K562 (cell line): ENCODE data around the gene ASGR1. TPM values are rescaled to one million over a fixed set of nuclear protein-coding genes. Genes with fewer than 3 reads are reported as not detected.

Experiments
- KLF16 ChIP-seq: IDR thresholded peaks from 2 replicates; pipeline ENCODE4 v1.6.1; 2016; ENCODE audit warnings: antibody characterized with exemption
- MCM3 ChIP-seq: fragments of 450-650 bp; IDR thresholded peaks from 2 replicates; pipeline ENCODE4 v1.6.1; 2016
- NFE2 ChIP-seq: IDR thresholded peaks from 2 replicates; pipeline ENCODE4 v1.6.1; 2014; ENCODE audit warnings: antibody characterized with exemption, low read depth
- POLR2H ChIP-seq: IDR thresholded peaks from 2 replicates; pipeline ENCODE4 v1.6.1; 2016; ENCODE audit warnings: missing genetic modification characterization, low read depth, mild to moderate bottlenecking, control low read depth, missing compliant biosample characterization, moderate library complexity
- SMAD3 ChIP-seq: fragments of 450-650 bp; formaldehyde crosslinking; conservative IDR thresholded peaks from 2 replicates; pipeline ENCODE4 v1.4.0; 2020; ENCODE audit warnings: mild to moderate bottlenecking
- THRAP3 ChIP-seq: fragments of 450-650 bp; IDR thresholded peaks from 2 replicates; pipeline ENCODE4 v1.6.1; 2016; ENCODE audit warnings: mild to moderate bottlenecking, inconsistent platforms, borderline replicate concordance
- ZC3H11A ChIP-seq: IDR thresholded peaks from 2 replicates; pipeline ENCODE4 v1.6.1; 2012; ENCODE audit warnings: low read depth, low read length, improper control_type of control experiment
- polyA plus RNA-seq, 8 experiments: library from polyadenylated mRNA; depleted of rRNA in 4 of 8; stranded (reverse) in 5 of 8; unstranded in 3 of 8; fragments of >200 nt; fragmentation: Nextera tagmentation in 2 of 8; fragmentation: Illumina TruSeq in 1 of 8; extraction: Ambion mirVana in 2 of 8; extraction: Trizol in 1 of 8; gene quantifications; 2 replicates each; pipeline versions ENCODE4 v1.2.1 to v1.2.3, GENCODE V29; 2011 to 2014; ENCODE audit warnings: inconsistent platforms in 1 of 8, missing spikeins in 1 of 8
- total RNA-seq, 7 experiments: library from RNA; depleted of rRNA in 6 of 7; stranded (reverse); fragments of >200 nt in 6 of 7; fragmentation: Illumina TruSeq in 2 of 7; extraction: Trizol in 2 of 7; gene quantifications; 2 replicates each; pipeline versions ENCODE4 v1.2.1 to v1.2.3, GENCODE V29; 2011 to 2021; ENCODE audit warnings: low replicate concordance in 1 of 7
- TF ChIP-seq, protein P1 (sequence below), 2 experiments: fragments of 450-650 bp in 1 of 2; sonication (generic) in 1 of 2; formaldehyde crosslinking in 1 of 2; IDR thresholded peaks; 2 replicates each; pipeline versions ENCODE4 v1.7.1 to v1.9.0; 2016 to 2022; ENCODE audit warnings: inconsistent platforms in 1 of 2, mild to moderate bottlenecking in 1 of 2, missing genetic modification reagents in 1 of 2
- TF ChIP-seq, protein P2 (sequence below): fragments of 150-350 bp; conservative IDR thresholded peaks from 2 replicates; pipeline ENCODE4 v1.6.1; 2014; ENCODE audit warnings: low read length
- TF ChIP-seq, protein P3 (sequence below): sonication (generic); formaldehyde crosslinking; IDR thresholded peaks from 2 replicates; pipeline ENCODE4 v1.8.0; 2022; ENCODE audit warnings: mild to moderate bottlenecking, missing genetic modification reagents, borderline replicate concordance
- TF ChIP-seq, protein P4 (sequence below): IDR thresholded peaks from 2 replicates; pipeline ENCODE4 v1.6.1; 2011; ENCODE audit warnings: borderline replicate concordance, low read depth, mild to moderate bottlenecking, moderate library complexity, low read length; ENCODE audit not compliant: insufficient read depth, poor library complexity, severe bottlenecking

Gene ASGR1
- total and polyA plus RNA-seq, 9 of the 15 experiments (the other 6 are each of a cell fraction or from before 2014, with no cell fraction given), result 0.11 to 1.0 (median 0.64) TPM; not detected in 2

DNA sequence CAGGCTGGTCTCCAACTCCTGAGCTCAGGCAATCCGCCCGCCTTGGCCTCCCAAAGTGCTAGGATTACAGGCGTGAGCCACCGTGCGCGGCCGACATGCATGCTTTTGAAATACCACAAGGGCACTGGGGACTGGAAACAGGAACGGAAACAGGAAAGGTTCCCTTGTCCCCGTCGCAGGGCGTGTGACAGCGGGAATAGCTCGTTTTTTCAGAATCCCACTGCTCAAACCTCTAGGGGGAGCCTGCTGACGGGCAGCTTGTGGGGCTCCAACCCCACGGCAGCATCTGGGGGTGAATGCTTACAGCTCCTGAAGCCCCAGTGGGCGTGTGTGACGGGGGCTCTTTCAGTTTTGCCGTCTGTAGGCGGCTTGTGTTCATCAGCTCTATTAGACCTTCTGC, 45.7 kb downstream of the ASGR1 start (continued):
- TF ChIP-seq, protein P1, sequence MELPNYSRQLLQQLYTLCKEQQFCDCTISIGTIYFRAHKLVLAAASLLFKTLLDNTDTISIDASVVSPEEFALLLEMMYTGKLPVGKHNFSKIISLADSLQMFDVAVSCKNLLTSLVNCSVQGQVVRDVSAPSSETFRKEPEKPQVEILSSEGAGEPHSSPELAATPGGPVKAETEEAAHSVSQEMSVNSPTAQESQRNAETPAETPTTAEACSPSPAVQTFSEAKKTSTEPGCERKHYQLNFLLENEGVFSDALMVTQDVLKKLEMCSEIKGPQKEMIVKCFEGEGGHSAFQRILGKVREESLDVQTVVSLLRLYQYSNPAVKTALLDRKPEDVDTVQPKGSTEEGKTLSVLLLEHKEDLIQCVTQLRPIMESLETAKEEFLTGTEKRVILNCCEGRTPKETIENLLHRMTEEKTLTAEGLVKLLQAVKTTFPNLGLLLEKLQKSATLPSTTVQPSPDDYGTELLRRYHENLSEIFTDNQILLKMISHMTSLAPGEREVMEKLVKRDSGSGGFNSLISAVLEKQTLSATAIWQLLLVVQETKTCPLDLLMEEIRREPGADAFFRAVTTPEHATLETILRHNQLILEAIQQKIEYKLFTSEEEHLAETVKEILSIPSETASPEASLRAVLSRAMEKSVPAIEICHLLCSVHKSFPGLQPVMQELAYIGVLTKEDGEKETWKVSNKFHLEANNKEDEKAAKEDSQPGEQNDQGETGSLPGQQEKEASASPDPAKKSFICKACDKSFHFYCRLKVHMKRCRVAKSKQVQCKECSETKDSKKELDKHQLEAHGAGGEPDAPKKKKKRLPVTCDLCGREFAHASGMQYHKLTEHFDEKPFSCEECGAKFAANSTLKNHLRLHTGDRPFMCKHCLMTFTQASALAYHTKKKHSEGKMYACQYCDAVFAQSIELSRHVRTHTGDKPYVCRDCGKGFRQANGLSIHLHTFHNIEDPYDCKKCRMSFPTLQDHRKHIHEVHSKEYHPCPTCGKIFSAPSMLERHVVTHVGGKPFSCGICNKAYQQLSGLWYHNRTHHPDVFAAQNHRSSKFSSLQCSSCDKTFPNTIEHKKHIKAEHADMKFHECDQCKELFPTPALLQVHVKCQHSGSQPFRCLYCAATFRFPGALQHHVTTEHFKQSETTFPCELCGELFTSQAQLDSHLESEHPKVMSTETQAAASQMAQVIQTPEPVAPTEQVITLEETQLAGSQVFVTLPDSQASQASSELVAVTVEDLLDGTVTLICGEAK (IDR thresholded peaks at IDR 0.05), result peak; percentile 41; the same call in 1 of the 2 replicates
- TF ChIP-seq, protein P1 (CRISPR knock-in tag; IDR thresholded peaks at IDR 0.05), result no peak
- TF ChIP-seq NFE2, result no peak
- TF ChIP-seq ZC3H11A, result no peak
- no peak for TF ChIP-seq THRAP3
- no peak for TF ChIP-seq POLR2H (tag)
- TF ChIP-seq KLF16, result no peak
- TF ChIP-seq, protein P2, sequence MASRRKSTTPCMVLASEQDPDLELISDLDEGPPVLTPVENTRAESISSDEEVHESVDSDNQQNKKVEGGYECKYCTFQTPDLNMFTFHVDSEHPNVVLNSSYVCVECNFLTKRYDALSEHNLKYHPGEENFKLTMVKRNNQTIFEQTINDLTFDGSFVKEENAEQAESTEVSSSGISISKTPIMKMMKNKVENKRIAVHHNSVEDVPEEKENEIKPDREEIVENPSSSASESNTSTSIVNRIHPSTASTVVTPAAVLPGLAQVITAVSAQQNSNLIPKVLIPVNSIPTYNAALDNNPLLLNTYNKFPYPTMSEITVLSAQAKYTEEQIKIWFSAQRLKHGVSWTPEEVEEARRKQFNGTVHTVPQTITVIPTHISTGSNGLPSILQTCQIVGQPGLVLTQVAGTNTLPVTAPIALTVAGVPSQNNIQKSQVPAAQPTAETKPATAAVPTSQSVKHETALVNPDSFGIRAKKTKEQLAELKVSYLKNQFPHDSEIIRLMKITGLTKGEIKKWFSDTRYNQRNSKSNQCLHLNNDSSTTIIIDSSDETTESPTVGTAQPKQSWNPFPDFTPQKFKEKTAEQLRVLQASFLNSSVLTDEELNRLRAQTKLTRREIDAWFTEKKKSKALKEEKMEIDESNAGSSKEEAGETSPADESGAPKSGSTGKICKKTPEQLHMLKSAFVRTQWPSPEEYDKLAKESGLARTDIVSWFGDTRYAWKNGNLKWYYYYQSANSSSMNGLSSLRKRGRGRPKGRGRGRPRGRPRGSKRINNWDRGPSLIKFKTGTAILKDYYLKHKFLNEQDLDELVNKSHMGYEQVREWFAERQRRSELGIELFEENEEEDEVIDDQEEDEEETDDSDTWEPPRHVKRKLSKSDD, result no peak
- no peak for TF ChIP-seq MCM3
- TF ChIP-seq, protein P3, sequence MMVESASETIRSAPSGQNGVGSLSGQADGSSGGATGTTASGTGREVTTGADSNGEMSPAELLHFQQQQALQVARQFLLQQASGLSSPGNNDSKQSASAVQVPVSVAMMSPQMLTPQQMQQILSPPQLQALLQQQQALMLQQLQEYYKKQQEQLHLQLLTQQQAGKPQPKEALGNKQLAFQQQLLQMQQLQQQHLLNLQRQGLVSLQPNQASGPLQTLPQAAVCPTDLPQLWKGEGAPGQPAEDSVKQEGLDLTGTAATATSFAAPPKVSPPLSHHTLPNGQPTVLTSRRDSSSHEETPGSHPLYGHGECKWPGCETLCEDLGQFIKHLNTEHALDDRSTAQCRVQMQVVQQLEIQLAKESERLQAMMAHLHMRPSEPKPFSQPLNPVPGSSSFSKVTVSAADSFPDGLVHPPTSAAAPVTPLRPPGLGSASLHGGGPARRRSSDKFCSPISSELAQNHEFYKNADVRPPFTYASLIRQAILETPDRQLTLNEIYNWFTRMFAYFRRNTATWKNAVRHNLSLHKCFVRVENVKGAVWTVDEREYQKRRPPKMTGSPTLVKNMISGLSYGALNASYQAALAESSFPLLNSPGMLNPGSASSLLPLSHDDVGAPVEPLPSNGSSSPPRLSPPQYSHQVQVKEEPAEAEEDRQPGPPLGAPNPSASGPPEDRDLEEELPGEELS (CRISPR knock-in tag), result no peak
- no peak for TF ChIP-seq SMAD3
- TF ChIP-seq, protein P4, sequence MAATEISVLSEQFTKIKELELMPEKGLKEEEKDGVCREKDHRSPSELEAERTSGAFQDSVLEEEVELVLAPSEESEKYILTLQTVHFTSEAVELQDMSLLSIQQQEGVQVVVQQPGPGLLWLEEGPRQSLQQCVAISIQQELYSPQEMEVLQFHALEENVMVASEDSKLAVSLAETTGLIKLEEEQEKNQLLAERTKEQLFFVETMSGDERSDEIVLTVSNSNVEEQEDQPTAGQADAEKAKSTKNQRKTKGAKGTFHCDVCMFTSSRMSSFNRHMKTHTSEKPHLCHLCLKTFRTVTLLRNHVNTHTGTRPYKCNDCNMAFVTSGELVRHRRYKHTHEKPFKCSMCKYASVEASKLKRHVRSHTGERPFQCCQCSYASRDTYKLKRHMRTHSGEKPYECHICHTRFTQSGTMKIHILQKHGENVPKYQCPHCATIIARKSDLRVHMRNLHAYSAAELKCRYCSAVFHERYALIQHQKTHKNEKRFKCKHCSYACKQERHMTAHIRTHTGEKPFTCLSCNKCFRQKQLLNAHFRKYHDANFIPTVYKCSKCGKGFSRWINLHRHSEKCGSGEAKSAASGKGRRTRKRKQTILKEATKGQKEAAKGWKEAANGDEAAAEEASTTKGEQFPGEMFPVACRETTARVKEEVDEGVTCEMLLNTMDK, result peak; percentile 85
